ENCODE results near the gene ERC1. TPM values are rescaled to one million over a fixed set of nuclear protein-coding genes. Genes with fewer than 3 reads are reported as not detected.

ERC1 gene
- total and polyA plus RNA-seq, 9 of the 15 experiments (the other 6 are each of a cell fraction or from before 2014, with no cell fraction given) = 0.74 to 11.8 (median 4.8) TPM

- Histone ChIP-seq H3K27ac (ENCODE audit: extremely low read depth, low read depth, low read length) (no peak overlapping the region), H3K79me2 (ENCODE audit: control insufficient read depth, insufficient read depth, low read length) (no peaks in the 10 kb centered on the region), H3K9me1 (ENCODE audit: control insufficient read depth, insufficient read depth, low read length) (no peaks in the 10 kb centered on the region), H3K4me3 (no peak overlapping the region), H3K4me1 (replicated peaks in 1 of 2; ENCODE audit: control insufficient read depth in 2 of 2, insufficient read depth in 2 of 2, low read length in 2 of 2) (peaks cover 0 to 9% of the 10 kb centered on the region in 2 experiments; a peak in 3 of 5 replicates), H2AFZ (ENCODE audit: low read depth, low read length) (no peak overlapping the region), H3K9me3 (replicated peaks; ENCODE audit: control insufficient read depth, insufficient read depth, low read depth, low read length) (no peaks in the 10 kb centered on the region), H3K9ac (ENCODE audit: insufficient read depth in 1 of 2, low read depth in 2 of 2, low read length in 2 of 2) (no peak overlapping the region), H3K27me3 (ENCODE audit: control insufficient read depth in 2 of 2, insufficient read depth in 2 of 2, low read length in 2 of 2) (no peaks in the 10 kb centered on the region), H3K4me2 (ENCODE audit: insufficient read depth, low read length) (no peak overlapping the region), H4K20me1 (replicated peaks; ENCODE audit: control insufficient read depth, insufficient read depth, low read length) (no peaks in the 10 kb centered on the region), H3K36me3 (ENCODE audit: control insufficient read depth, insufficient read depth, low read length) (no peaks in the 10 kb centered on the region)
- BruUV-seq (replicated peaks) = no TSS peak
- CTCF ChIA-PET (ENCODE audit: low intra/inter-chr PET ratio) = no interaction called here
- intact Hi-C loops (cut with micrococcal nuclease) = no loop called here
- no peak for TF ChIP-seq MTF1 (CRISPR knock-in tag; IDR thresholded peaks at IDR 0.05; ENCODE audit: borderline replicate concordance)
- TF ChIP-seq NFIC (IDR thresholded peaks at IDR 0.05) = peak; percentile 28; the same call in 1 of the 2 replicates
- no peak for TF ChIP-seq ERF (CRISPR knock-in tag; IDR thresholded peaks at IDR 0.05)
- no peak for TF ChIP-seq PYGO2 (tag; IDR thresholded peaks at IDR 0.05)
- TF ChIP-seq SRSF3 (IDR thresholded peaks at IDR 0.05; ENCODE audit: insufficient read depth, low read length) = no peak
- 89% methylated on average over 2 of the region's 2 CpGs for WGBS (ENCODE audit: insufficient coverage, low coverage, missing lambda C conversion rate)
- no peak for DNase-seq (ENCODE audit: extremely low read depth in 1 of 4, low spot score in 3 of 4)
- POLR2A ChIA-PET = interaction anchor here (0.6 to 1.2 kb wide), 2 partner anchors 12 to 598 kb away, joined by 4 to 7 read pairs; no protein-coding TSS in a partner anchor
- in situ Hi-C loops (cut with MboI) = loop anchor here (10.0 to 25.0 kb wide), 2 partner anchors 111 to 304 kb away; partner anchors contain the start of gene FBXL14
- no peak for FAIRE-seq
- ATAC-seq = no peak
Observed at GRCh38 chr12:1283316-1283715, 292.3 kb downstream of the ERC1 start.

- no peak overlapping the region for H3K9ac ChIP-seq (ENCODE audit: insufficient read depth in 1 of 2, low read depth in 2 of 2, low read length in 2 of 2)
- no peak for FAIRE-seq
- no peaks in the 10 kb centered on the region for H3K9me1 ChIP-seq (ENCODE audit: control insufficient read depth, insufficient read depth, low read length)
- ChIA-PET CTCF (ENCODE audit: low intra/inter-chr PET ratio) (no interaction called here), POLR2A (interaction anchor here (0.6 to 1.2 kb wide), 2 partner anchors 11 to 14 kb away, joined by 3 to 7 read pairs; no protein-coding TSS in a partner anchor)
- no peak overlapping the region for H3K4me2 ChIP-seq (ENCODE audit: insufficient read depth, low read length)
- ATAC-seq = no peak
- intact Hi-C loops (cut with micrococcal nuclease) = no loop called here
- no peaks in the 10 kb centered on the region for H3K9me3 ChIP-seq (replicated peaks; ENCODE audit: control insufficient read depth, insufficient read depth, low read depth, low read length)
- 43% methylated on average over 3 of the region's 4 CpGs for whole genome bisulfite sequencing (ENCODE audit: insufficient coverage, low coverage, missing lambda C conversion rate)
- H4K20me1 ChIP-seq (replicated peaks; ENCODE audit: control insufficient read depth, insufficient read depth, low read length) = no peaks in the 10 kb centered on the region
- H3K4me3 ChIP-seq = no peak overlapping the region
- no peak for DNase-seq (ENCODE audit: extremely low read depth in 1 of 4, low spot score in 3 of 4)
- no peak overlapping the region for H3K27ac ChIP-seq (ENCODE audit: extremely low read depth, low read depth, low read length)
- H3K4me1 ChIP-seq (replicated peaks in 1 of 2; ENCODE audit: control insufficient read depth in 2 of 2, insufficient read depth in 2 of 2, low read length in 2 of 2) = peaks cover 0 to 9% of the 10 kb centered on the region in 2 experiments; a peak in 3 of 5 replicates
- H2AFZ ChIP-seq (ENCODE audit: low read depth, low read length) = no peak overlapping the region
- H3K36me3 ChIP-seq (ENCODE audit: control insufficient read depth, insufficient read depth, low read length) = no peaks in the 10 kb centered on the region
- no peaks in the 10 kb centered on the region for H3K27me3 ChIP-seq (ENCODE audit: control insufficient read depth in 2 of 2, insufficient read depth in 2 of 2, low read length in 2 of 2)
- no TSS peak for BruUV-seq (replicated peaks)
- in situ Hi-C loops (cut with MboI) = loop anchor here (10.0 to 25.0 kb wide), 2 partner anchors 110 to 303 kb away; partner anchors contain the start of gene FBXL14
- no peaks in the 10 kb centered on the region for H3K79me2 ChIP-seq (ENCODE audit: control insufficient read depth, insufficient read depth, low read length)
- TF ChIP-seq HDAC2 (IDR thresholded peaks at IDR 0.05) (no peak), ZNF586 (CRISPR knock-in tag; conservative IDR thresholded peaks at IDR 0.05) (no peak), CEBPG (CRISPR knock-in tag; IDR thresholded peaks at IDR 0.05) (no peak), CEBPG (tag; conservative IDR thresholded peaks at IDR 0.05 in 1 of 2, IDR thresholded peaks at IDR 0.05 in 1 of 2) (no peak), ZNF23 (CRISPR knock-in tag; IDR thresholded peaks at IDR 0.05) (no peak), IFI16 (CRISPR knock-in tag; IDR thresholded peaks at IDR 0.05) (no peak), PTTG1 (tag; IDR thresholded peaks at IDR 0.05; ENCODE audit: low read depth) (no peak)
- TF ChIP-seq, protein P1, sequence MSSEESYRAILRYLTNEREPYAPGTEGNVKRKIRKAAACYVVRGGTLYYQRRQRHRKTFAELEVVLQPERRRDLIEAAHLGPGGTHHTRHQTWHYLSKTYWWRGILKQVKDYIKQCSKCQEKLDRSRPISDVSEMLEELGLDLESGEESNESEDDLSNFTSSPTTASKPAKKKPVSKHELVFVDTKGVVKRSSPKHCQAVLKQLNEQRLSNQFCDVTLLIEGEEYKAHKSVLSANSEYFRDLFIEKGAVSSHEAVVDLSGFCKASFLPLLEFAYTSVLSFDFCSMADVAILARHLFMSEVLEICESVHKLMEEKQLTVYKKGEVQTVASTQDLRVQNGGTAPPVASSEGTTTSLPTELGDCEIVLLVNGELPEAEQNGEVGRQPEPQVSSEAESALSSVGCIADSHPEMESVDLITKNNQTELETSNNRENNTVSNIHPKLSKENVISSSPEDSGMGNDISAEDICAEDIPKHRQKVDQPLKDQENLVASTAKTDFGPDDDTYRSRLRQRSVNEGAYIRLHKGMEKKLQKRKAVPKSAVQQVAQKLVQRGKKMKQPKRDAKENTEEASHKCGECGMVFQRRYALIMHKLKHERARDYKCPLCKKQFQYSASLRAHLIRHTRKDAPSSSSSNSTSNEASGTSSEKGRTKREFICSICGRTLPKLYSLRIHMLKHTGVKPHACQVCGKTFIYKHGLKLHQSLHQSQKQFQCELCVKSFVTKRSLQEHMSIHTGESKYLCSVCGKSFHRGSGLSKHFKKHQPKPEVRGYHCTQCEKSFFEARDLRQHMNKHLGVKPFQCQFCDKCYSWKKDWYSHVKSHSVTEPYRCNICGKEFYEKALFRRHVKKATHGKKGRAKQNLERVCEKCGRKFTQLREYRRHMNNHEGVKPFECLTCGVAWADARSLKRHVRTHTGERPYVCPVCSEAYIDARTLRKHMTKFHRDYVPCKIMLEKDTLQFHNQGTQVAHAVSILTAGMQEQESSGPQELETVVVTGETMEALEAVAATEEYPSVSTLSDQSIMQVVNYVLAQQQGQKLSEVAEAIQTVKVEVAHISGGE (CRISPR knock-in tag; IDR thresholded peaks at IDR 0.05) = no peak
Observed at GRCh38 chr12:1284611-1285010, 293.6 kb downstream of the ERC1 start.

All from K562 (cell line).